ENCODE measurements around the gene MYL10.

Gene MYL10

DNA sequence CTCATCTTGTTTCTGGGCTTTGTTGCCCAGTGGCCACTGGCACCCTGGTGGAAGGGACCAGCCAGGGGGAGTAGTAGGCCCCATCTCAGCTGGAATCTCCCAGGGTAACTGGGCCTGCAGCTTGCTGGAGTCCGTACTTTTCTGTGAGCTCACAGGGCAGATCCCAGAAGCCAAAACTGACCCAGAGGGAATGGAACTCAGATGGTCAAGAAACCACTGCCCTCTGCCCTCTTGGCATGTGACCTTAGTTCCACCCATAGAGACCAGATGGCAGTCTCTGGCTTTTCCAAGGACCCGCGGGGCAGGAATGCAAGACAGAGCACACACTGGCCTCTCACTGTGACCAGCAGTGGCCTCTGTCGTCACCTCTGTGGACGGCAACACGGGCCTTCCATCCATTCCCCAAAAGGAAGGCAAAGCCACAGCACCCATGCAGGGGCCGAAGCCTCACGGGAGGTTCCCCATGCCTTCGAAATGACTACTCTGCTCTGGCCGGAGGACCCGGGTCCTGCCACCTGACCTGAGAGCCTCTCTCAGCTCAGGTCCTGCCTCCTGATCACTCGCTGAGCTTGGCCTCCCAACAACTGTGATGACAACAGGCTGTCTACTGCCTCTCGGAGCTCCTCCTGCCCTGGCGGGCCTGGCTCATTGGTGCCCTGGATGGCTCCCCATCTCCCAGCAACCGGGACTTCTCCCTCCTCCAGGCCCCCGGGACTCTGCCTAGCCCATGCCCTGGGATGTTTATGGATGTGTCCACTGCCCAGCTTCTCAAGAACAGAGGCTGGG, 29.9 kb downstream of the MYL10 start:
- in situ Hi-C loops (cut with MboI; ENCODE audit: low sequenced_read_pairs) = no loop called here

DNA sequence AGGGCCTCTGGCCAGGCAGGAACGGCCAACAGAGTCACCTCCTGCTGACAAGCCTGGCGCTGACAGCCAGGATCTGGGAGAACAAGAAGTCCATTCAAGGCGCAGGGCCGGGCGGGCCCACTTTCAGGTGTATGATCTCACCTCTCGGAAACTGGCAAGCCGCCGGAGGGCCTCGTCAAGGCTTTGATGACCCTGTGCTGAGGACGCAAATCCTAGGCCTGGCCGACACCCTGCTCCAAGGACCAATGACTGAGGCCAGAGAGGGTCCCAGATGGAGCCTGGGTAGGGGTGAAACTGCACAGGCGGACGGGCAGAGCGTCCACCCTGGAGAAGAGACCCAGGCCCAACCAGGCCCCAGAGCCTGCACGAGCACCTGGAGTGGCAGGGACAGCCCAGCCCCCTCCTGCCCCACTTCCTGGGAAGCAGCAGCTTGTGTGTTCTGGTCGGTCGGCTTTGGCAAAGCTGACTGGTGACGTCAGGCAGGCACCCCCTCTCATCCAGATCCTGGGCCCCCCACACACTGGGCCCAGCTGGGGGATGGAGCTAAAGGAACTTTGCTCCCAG, 30.6 kb downstream of the MYL10 start:
- in situ Hi-C loops (cut with MboI; ENCODE audit: low sequenced_read_pairs) = no loop called here

DNA sequence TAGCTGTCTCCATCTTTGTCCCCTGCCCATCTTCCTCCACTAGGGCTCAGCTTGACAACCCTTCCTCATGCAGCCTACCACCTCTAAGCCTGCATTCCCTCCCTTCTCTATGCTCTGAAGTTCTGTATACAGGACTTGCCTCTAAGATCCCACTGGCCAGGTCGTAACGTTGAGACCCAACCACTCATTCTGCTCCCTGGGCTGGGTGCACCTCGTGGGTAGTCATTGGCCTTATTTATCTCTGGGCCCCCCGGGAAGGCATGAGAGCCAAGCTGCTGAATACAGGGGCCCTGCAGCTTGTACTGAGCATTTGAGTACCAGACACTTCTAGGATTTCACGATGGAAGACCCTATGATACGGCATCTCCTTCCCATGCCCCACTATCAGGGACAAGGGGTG, 31.2 kb downstream of the MYL10 start:
- in situ Hi-C loops (cut with MboI; ENCODE audit: low sequenced_read_pairs) = no loop called here

DNA sequence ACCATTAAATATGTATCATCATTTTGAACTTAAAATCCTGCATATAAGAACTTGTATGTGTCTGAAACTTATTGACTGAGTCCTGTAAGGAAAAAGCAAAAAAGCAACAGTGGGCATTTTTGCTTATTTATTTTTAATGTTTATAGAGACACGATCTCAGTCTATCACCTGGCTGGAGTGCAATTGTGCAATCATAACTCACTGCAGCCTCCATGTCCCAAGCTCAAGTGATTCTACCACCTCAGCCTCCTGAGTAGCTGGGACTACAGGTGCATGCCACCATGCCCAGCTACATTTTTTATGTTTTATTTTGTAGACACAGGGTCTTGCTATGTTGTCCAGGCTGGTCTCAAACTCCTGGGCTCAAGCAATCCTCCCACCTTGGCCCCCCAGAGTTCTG, 32.2 kb downstream of the MYL10 start:
- in situ Hi-C loops (cut with MboI; ENCODE audit: low sequenced_read_pairs) = no loop called here

DNA sequence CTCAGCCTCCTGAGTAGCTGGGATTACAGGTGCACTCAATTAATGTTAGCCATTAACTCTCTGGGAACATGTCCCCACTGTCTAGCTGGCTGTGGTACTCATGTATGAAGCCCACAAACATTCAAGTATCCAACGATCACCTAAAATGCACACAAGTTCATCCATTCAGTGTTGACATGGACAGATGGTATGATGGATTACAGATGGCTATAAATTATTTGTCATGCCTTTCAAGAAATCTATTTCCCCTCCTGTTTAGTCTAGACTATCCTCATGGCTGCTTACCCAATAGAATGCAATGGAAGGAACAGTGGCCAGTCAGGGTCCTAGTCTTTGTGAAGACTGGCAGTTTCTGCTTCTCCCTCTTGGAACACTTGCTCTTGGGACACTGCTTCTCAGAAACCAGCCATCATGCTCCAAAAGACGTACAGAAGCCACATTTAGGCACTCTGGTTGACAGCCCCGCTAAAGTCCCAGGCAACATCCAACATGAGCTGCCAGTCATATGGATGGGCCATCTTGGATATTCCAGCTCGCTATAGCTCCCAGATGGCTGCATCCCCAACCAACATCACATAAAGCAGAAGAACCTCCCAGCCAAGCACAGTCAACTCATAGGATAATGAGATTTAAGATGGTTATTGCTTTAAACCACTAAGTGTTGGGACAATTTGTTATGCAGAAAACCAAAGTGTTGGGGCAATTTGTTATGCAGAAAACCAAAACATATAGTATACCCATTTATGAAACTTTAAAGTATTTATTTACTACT, 33.1 kb downstream of the MYL10 start:
- in situ Hi-C loops (cut with MboI; ENCODE audit: low sequenced_read_pairs) = no loop called here

DNA sequence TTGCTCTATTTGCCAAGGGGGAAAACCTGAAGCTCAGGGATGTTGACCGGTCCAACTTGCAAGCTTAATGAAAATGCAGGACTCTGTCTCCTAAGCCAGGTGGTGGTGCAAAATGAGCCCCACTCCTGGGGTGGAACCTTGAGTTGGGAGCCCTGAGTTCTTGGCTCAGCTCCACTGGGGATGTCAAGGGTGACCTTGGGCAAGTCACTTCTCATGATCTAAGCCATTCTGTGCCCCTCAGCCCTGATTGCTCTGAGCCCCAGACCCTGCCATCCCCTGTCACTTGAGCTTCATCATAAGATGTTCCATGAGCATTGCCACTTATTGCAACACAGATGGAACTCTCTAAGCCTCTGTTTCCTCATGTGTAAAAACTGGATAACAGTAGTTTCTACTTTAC, 33.9 kb downstream of the MYL10 start:
- in situ Hi-C loops (cut with MboI; ENCODE audit: low sequenced_read_pairs) = no loop called here

DNA sequence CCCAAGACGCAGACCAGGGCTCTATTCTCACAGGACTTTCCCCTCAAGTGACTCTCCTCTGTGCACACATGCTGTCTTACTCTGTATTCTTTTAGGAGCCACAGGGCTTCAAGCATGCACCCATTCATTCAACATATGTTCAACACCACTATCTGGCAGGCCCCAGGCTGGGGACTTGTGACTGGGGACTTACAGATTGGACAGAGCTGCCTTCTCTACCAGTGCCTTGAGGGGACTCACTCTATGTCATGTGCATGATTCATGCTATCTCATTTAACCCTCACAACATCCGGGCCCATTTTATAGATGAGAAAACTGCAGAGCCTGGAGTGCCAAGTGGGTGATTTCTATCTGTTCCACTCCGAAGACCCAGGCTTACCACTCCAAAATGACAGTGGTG, 34.3 kb downstream of the MYL10 start:
- in situ Hi-C loops (cut with MboI; ENCODE audit: low sequenced_read_pairs) = no loop called here

DNA sequence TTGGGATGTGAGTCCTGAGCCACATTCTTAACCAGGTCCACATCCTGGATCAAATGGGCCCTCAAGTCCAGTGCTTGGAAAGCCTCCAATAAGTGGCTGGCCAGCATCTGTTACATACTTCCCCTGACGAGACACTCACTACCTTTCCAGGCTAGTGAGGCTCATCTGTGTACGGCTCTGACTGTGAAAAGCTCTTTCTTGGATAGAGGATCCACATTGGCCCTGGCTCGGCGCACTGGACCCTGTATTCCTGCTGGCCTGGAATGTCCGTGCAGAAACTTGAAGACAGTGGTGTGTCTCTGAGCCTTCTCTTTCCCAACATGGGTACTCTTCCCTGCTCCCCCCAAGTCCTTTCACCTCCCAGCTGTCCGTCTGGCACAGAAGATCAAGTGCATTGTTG, 35.5 kb downstream of the MYL10 start:
- in situ Hi-C loops (cut with MboI; ENCODE audit: low sequenced_read_pairs) = no loop called here

DNA sequence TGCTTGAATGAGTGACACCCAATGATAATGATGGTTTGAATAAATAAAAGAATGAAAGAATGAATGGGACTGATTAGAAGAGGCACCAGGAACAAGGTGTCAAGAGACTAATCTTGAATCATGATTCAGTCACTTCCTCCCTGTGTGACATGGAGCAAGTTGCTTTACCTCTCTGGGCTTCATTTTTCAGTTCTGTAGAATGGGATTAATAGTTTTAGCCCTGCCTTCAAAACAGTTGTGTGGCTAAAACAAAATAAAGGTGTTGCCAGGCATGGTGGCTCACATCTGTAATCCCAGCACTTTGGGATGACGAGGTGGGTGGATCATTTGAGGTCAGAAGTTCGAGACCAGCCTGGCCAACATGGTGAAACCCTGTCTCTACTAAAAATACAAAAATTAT, 37.6 kb downstream of the MYL10 start:
- in situ Hi-C loops (cut with MboI; ENCODE audit: low sequenced_read_pairs) = no loop called here

DNA sequence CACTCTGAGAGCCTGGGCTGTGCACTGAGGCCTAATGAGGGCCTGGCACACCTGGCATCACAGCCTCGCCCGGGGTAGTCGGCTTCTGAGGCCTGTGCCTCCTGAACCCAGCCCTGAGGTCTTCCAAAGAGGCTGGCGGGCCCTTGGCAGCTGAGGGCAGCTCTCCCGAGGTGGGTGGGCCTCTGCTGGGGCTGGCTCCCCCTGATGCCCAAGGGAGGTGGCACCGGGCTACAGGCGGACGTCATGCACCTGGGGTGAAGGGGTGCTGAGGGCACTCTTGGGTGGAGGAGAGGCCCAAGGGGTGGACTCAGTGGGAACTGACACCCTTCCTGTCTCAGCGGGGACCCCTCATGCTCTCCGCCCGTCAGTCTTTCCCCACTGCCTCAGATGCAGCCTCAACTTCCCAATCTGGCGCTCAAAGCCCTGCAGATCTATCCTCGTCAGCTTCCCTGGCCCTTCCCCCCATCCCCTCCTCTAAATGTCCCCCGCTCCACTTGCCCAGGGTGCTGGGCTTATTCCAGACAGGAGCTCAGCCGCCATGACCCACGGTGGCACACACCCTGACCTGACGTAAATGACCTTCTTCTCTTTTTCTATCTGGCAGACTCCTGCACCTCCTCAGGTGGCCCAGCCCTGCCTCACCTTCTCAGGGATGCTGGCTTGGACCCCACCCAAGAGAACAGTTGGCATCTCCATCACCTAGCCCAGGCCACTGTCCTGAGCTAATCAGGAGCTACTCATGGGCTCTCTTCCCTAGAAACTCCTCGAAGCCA, 38.2 kb downstream of the MYL10 start:
- in situ Hi-C loops (cut with MboI; ENCODE audit: low sequenced_read_pairs) = no loop called here

DNA sequence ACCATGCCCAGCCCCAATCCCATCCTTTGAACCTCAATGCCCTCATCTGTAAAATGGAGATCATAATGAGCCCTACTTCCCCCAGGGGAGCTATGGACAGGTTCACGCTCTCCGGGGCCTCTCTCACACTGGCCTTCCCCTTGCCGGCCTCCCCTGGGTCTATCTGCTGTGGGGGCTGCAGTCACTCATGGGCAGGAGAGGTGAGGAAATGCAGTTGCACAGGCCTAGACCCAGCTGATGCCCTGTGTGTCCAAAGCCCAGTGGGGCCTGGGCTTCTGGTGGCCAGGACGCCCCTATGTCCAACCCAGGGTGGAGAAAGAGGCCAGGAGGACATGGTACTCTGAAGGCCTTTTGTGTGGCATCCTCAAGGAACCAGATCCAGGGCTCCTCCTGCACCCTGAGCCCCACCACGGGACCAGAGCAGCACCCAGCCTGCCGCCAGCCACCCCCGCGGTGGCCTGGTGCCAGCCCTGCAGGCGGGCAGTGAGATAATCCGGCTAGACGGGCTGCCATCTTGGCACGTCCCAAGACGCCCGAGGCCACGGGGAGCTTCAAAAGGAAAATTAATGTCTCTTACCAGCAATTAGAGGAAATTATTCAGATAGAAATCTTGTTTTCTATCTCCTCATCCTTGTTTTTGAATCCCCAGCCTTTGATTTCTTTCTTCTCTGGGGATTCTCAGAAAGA, 39.0 kb downstream of the MYL10 start:
- in situ Hi-C loops (cut with MboI; ENCODE audit: low sequenced_read_pairs) = no loop called here

DNA sequence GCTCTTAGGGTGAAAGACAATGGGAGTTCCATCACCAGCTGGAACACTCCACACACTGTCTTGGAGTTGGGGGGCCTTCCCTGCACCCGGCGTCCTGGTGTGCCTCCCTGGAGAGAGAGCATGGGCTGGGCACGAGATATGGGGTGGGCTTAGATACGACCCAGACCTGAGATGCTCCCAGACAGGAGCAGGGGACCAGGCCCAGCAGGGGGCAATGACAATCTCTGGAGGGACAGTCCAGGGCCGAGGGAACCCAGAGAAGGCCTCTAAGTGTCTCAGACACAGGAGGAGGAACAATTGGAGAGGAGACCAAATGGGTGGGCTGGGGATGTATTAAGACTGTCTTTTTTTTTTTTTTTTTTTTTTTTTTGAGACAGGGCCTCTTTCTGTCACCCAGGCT, 40.0 kb downstream of the MYL10 start:
- in situ Hi-C loops (cut with MboI; ENCODE audit: low sequenced_read_pairs) = no loop called here

DNA sequence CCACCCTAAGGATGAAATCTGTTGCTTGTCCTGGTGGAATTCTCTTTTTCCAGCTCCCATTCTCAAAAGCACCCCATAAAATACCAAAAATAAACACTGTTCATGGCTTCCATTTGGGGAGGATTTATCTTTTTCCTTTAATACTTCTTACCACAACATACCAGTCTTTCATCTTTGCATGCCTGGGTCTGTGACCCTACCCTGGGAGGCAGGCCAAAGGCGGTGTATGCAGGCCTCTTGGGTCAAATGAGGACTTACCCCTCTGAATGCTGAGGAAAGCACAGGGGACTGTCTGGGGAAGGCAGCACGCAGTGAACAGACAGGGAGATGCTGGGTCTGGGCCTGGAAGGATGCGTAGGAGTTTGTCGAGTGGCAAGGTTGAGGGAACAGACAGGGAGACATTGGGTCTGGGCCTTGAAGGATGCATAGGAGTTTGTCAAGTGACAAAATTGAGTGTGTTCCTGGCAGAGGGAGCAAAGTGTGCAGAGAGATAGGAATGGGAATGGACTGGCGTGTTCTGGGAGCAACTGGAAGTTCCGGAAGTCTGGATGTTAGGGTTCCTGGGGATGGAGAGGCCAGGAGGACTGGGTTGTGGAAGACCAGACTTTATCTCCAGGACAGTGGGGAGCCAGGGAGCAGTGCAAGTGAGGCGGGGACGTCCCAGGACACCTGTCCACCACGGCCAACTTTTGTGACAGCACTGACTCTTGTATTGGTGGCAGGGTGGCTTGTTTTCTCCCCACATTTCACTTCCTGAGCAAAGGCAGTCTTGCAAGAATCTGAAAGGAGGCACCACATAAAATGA, 40.8 kb downstream of the MYL10 start:
- in situ Hi-C loops (cut with MboI; ENCODE audit: low sequenced_read_pairs) = no loop called here

DNA sequence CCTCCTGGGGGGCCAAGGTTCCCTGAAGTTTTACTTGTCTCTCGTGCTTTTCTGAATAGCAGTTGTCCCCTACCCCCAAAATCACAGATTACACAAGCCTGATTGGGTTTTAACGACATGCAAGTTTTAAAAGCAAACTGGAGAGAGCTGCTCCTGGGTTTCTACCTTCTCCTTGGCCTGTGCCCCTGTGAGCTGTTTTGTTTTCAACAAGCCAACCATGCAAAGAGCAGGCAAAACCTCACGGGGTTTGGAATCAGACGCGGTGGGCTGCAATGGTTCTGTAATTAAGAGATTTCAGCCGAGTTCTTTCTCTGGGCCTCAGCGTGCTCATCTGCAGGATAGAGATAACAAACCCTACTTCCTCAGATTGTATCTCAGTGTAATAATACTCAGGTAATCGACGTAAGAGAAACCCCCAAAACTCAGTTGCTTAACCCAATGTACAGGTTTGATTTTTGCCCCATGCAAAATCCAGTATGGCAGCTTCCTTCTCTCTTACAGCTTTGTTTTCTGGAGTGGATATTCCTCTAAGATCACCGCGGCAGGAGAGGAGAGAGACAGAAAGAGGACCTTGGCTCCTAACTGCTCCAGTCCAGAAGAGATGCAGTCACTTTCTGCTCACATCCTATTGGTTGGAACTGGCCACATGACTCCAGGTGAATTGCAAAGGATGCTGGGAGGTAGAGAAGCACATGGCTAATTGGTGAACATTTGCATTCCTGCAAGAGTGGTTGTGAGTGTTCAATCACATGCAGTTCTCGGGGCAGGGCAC, 42.0 kb downstream of the MYL10 start:
- in situ Hi-C loops (cut with MboI; ENCODE audit: low sequenced_read_pairs) = no loop called here

DNA sequence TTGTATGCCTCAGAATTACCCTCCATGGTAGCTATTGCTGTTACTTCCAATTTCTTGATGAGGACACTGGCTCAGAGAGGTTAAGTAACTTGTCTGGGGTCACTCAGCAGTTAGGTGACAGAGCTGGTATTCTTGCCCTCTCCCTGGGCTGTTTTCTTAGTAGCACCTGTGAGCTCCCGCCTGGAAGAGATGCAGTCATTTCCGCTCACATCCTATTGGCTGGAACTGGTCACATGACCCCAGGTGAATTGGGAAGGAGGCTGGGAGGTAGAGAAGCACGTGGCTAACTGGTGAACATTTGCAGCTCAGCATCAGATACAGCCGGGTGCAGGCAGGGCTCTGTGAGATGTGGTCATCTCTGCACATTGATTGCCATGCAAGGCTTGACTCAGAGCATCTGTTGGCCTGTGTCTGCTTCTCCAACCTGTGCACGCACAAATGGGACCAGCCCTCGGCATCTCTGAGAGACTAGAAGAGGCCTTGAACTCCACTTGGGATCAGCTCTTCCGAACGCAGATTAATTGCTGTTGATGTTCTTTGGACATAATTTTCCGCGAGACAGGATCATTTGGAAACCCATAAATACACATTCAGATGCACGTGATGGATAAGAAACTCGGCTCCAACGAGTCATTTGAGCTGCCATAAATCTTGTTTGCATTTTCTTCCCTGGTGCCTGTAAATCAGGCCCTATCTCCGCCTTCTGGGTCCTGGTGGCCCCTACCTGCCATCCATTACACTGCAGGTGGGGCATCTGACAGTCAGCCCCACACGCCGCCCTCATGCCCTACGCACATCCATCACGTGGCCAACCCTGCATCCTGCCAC, 42.8 kb downstream of the MYL10 start:
- in situ Hi-C loops (cut with MboI; ENCODE audit: low sequenced_read_pairs) = no loop called here

DNA sequence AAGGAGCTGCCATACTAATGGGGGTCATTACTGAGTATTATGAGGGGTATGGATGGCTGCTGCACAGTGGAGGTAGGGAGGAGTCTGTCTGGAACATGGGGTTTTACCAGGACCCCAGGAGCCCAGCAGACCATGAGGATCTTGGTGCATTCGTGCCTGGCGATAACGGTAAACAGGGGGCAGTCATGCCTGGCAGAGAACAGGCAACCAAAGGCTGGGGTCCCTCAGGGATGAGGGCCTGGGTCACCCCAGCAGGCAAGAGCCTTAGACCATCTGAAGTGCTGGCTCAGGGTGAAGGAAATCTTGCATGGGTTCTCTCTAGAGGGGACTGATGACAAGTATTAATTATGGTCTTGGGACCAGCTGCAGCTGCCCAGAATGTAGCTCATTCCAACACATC, 46.1 kb downstream of the MYL10 start:
- in situ Hi-C loops (cut with MboI; ENCODE audit: low sequenced_read_pairs) = no loop called here

DNA sequence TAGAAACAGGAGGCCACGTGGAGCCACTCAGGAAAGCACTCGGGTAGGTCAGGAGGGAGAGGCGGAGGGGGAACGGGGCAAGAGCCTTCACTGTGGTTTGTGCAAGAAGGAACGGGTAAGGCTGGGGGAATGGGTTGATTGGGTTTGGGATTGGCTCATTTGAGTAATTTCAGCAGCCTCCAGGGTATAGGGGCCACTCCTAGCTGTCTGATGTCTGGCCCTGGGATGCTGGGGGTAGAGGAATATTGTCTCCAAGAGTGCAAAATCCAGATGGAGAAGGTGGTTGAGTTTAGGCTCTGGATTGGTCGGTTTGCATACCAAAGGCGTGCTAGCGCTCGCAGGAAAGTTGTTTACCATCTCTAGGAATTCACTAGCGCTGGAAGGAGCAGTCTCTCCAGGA, 47.2 kb downstream of the MYL10 start:
- in situ Hi-C loops (cut with MboI; ENCODE audit: low sequenced_read_pairs) = no loop called here

DNA sequence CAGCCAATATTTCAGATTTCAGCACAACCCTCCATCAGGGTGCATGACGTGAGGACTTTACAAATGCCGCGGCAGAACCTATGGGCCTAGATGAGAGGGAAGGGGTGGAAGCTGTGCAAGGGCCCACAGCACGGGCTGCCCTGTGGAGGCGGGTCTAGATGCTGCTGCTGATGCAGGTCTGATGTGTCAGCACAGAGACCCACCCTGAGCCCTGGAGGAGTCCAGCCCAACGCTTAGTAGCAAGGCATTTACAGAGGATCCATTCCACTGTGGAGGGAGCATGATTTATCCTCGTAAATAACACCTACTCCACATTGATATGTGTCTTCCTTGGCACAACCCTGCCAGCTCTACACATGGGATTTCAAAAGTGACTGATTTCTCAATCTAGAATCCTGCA, 48.5 kb downstream of the MYL10 start:
- in situ Hi-C loops (cut with MboI; ENCODE audit: low sequenced_read_pairs) = no loop called here

Data from HL-60/S4 treated with retinoic acid at 250 ng/mL for 4 days and 3 days (cell line).